HG03045 (cell line): Measurements from ENCODE around the gene CARNS1.
"Not testable (repeated sequence)": the region's sequence is repeated elsewhere in the genome, so short reads cannot be mapped to it uniquely, and the experiment has no call there.

Source experiments
- ATAC-seq: cut with Tn5 transposase; IDR thresholded peaks from one replicate; pipeline ENCODE4 v1.9.1; 2021; ENCODE audit warnings: mild to moderate bottlenecking, moderate library complexity; ENCODE audit not compliant: unreplicated experiment

Gene CARNS1

DNA sequence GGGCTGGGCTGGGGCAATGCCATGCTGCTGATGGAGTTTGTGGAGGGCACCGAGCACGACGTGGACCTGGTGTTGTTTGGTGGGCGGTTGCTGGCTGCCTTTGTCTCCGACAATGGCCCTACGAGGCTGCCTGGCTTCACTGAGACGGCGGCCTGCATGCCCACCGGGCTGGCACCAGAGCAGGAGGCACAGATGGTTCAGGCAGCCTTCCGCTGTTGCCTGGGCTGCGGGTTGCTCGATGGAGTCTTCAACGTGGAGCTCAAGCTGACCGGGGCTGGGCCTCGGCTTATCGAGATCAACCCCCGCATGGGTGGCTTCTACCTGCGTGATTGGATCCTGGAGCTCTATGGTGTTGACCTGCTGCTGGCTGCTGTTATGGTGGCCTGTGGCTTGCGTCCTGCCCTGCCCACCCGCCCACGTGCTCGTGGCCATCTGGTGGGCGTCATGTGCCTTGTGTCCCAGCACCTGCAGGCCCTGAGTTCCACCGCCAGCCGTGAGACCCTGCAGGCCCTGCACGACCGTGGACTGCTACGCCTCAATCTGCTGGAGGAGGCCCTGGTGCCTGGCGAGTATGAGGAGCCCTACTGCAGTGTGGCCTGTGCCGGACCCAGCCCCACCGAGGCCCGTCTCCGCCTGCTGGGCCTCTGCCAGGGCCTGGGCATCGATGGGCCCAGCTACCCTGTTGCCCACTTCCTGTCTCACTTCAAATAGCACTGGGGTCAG is 8.6 kb downstream of the CARNS1 start:
- ATAC-seq, result no peak

DNA sequence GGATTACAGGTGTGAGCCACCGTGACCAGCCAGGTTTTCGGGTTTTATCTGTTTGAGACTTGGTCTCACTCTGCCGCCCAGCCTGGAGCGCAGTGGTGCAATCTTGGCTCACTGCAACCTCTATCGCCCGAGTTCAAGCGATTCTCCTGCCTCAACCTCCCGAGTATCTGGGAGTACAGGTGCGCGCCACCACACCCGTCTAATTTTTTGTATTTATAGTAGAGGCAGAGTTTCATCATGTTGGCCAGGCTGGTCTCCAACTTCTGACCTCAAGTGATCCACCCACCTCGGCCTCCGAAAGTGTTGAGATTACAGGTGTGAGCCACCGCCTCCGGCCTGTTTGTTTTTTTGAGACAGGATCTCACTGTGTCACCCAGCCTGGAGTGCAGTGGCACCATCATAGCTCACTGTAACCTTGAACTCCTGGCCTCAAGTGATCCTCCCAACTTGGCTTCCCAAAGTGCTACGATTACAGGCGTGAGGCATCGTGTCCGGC is 11.9 kb downstream of the CARNS1 start:
- not testable (repeated sequence) for ATAC-seq

DNA sequence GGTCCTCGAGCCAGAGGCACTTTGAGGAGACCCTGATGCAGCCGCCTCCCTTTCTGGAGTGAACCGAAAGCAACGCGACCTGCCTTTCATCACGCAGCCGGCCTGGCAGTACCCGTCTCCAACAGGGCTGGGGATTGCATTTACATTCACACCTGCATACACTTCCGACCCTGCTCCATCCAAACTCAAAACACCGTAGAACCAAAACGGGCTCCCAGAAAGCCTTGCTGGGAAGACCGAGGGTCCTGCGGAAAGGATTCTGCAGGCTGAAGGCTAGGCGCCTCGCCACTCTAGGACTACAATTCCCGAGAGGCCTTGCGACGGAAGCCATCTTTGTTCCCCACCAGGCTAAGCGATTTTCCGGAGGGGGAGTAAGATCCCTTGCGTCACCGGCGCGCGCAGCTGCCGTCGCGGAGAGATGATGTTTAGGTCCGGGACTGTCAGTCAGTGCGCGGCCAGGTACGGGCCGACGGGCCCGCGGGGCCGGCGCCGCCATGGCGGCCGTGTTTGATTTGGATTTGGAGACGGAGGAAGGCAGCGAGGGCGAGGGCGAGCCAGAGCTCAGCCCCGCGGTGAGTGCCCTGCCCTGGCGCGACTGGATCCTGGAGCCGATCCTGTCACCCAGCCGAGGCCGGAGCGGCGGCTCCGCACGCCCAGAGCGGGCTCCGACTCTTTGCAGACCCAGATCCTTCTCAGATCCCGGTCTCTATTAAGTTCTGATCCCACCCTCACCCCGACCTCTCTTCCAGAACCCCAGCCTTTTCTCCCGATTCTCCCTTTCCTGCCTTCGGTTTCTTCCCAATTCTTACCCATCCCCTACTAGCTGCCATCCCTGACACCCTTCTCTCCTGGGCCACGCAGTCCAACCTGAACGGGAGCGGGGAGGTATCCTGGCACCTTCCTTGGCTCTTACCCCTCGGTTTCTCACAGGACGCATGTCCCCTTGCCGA is 12.8 kb downstream of the CARNS1 start, which contains the start of gene RPS6KB2:
Gene RPS6KB2, plus strand, starts transcription at position 443 of the 950 bp plus-strand sequence. Its CDS starts 52 bp downstream, at position 495.
- peak; percentile 78 for ATAC-seq

DNA sequence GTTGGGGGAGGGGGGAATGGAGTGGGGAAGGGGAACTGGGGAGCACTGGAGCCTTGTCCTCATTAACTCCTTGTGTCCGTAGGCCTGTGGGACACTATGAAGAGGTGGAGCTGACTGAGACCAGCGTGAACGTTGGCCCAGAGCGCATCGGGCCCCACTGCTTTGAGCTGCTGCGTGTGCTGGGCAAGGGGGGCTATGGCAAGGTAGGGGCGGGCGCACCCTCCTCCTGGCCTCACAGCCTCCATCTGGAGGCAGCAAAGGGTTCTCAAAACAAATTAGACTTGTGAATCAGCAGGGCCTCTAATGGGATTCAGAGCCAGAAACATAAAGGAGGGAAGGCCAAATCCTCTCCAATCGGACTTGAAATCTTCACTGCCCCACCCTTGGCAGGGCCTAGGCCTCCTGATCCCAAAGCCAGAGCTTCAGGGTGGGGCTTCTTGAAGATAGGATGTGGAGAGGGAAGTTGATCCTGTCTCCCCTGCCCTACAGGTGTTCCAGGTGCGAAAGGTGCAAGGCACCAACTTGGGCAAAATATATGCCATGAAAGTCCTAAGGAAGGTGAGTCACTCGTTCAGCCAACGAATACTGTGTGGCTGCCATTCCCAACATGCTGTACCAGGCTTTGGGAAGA is 13.7 kb downstream of the CARNS1 start:
- no peak for ATAC-seq

DNA sequence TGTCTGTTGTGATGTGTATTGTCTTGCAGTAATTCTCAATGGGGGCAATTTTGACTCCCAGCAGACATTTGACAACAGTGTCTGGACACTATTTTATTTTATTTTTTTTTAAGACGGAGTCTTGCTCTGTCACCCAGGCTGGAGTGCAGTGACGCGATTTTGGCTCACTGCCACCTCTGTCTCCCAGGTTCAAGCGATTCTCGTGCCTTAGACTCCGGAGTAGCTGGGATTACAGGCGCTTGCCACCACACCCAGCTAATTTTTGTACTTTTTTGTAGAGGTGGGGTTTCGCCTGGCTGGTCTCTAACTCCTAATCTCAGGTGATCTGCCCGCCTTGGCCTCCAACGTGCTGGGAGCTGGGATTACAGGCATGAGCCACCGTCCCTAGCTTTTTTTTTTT is 14.2 kb downstream of the CARNS1 start:
- no peak for ATAC-seq

- no peak for ATAC-seq
Observed at GRCh38 chr11:67431346-67432249, 16.1 kb downstream of the CARNS1 start.

GRCh38 chr11:67432655-67433349 is 17.3 kb downstream of the CARNS1 start:
- no peak for ATAC-seq

GRCh38 chr11:67433536-67434394 is 18.3 kb downstream of the CARNS1 start:
- ATAC-seq, result no peak

DNA sequence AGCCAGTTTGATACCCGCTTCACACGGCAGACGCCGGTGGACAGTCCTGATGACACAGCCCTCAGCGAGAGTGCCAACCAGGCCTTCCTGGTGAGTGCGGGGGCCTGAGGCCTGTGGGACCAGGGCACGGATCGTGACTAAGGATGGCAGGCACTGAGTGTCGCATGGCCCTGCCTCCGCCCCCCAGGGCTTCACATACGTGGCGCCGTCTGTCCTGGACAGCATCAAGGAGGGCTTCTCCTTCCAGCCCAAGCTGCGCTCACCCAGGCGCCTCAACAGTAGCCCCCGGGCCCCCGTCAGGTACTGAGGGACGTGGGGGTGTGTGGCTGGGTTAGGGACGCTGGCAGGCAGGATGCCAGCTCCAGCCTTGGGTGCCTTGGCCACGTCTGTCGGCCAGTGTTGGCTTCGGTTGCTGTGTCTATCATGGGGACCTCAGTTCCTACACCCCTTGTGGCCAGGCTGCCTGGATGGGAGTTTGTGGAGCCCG is 19.0 kb downstream of the CARNS1 start:
- no peak for ATAC-seq

GRCh38 chr11:67435031-67435726 is 19.7 kb downstream of the CARNS1 start:
- no peak for ATAC-seq

DNA sequence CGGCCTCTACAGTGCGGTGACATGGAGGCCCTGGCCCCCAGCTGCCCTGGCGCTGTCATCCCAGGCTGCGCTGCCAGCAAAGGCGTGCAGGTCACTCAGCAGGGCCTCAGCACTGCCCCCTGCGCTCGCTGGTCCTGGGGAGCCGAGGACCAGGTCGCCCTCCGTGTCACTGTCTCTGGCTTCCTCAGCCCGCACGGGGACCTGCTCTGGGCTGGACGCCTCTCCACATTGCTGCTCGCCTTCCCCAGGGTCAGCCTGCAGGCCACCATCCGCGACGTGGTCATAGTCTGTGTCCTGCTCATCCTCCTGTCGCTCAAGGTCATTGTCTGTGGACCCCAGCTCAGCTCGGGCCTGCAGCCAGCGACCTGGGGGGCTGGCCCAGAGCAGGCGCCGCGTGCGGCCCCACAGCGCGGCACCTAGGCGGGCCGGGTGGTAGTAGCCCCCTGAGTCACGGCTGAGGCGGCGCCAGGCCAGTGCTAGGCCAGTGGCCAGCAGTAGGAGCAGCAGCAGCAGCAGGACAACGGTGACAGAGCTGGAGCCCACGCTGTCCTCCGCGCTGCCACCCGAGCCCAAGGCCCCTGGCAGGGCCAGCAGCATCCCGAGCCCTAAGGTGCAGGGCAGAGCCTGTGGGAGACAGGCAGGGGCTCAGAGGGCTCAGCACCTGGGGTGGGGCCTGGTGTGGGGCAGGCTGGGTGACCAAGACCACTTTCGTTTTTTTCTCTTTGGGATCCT is 20.4 kb downstream of the CARNS1 start:
- ATAC-seq, result no peak

DNA sequence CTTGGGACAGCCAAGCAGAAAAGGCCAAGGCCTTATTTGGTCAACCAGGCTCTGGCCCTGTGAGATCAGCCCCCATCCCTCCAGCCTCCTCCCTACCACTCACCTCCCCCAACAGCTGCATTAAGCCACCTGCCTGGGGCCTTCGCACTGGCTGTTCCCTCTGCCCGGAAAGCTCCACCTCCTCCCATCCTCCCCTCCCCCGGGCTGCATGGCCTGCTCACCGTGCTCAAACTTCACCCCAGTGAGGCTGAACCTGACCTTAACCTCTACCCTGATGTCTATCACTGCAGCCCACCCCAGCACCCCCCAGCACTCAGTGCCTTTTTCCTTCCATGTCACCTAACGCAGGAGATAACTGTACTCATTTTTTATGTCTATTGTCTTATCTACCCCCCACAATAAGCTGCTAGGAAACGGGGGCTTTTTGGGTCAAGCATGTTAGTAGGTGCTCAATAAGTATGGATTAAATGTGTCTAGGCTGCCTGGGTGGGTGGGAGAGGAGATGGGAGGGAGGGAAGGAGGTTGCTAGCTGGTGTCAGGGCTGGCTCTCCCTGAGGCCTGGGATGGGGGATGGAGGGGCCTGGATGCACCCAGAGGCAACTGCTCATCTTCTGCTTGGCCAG is 21.1 kb downstream of the CARNS1 start:
- no peak for ATAC-seq

- no peak for ATAC-seq
Observed at GRCh38 chr11:67437082-67437808, 21.8 kb downstream of the CARNS1 start, which contains the start of gene PTPRCAP. Gene PTPRCAP (minus strand): TSS chr11:67437682. CDS start chr11:67437619, 63 bp downstream.

DNA sequence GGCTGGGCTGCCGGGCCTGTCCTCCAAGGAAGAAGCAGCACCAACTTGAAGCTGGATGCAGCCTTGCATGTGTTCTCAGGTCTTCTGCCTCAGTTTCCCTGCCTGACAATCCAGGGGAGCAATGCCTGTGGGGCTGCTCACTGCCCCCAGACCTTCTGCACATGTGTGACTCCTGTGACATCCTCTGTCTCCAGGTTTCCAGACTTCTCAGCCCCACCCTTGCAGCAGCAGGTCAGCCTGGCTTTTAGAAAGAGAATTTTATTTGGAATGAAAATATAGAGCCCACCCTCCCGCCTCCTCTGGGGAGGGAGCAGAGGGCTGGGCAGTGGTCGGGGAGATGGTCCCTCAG is 22.3 kb downstream of the CARNS1 start:
- ATAC-seq, result no peak

GRCh38 chr11:67438158-67438902 is 22.9 kb downstream of the CARNS1 start:
- no peak for ATAC-seq
